HEK293T (cell line): ENCODE results near the gene CDKN3.
"Not testable (repeated sequence)": the region's sequence is repeated elsewhere in the genome, so short reads cannot be mapped to it uniquely, and the experiment has no call there.

Source experiments
- CTCF ChIA-PET: fragments of 350-600 bp; formaldehyde crosslinking; extraction: SDS; loops from one replicate; lab custom pipeline; 2021; ENCODE audit warnings: antibody characterized with exemption, inconsistent platforms; lab: Yijun Ruan, JAX
- POLR2A ChIA-PET: fragments of 350-600 bp; formaldehyde crosslinking; extraction: SDS; loops from one replicate; lab custom pipeline; 2020; ENCODE audit warnings: antibody characterized with exemption, inconsistent platforms; lab: Yijun Ruan, JAX
- DNase-seq: peaks from one replicate; pipeline ENCODE4 v3.0.0; 2012; ENCODE audit warnings: mixed read lengths; ENCODE audit errors: extremely low spot score
- ARNT ChIP-seq: fragments of 450-650 bp; IDR thresholded peaks from 2 replicates; pipeline ENCODE4 v1.6.1; 2017; ENCODE audit warnings: mild to moderate bottlenecking
- BHLHE40 ChIP-seq: fragments of 450-650 bp; IDR thresholded peaks from 2 replicates; pipeline ENCODE4 v1.6.1; 2016; ENCODE audit warnings: mild to moderate bottlenecking, moderate library complexity, borderline replicate concordance
- CTBP1 ChIP-seq: fragments of 450-650 bp; IDR thresholded peaks from 2 replicates; pipeline ENCODE4 v1.6.1; 2016; ENCODE audit warnings: borderline replicate concordance
- ELF4 ChIP-seq: fragments of 450-650 bp; IDR thresholded peaks from 2 replicates; pipeline ENCODE4 v1.6.1; 2017; ENCODE audit warnings: antibody characterized with exemption
- FOXA1 ChIP-seq: fragments of 450-650 bp; IDR thresholded peaks from 2 replicates; pipeline ENCODE4 v1.6.1; 2016; ENCODE audit warnings: mild to moderate bottlenecking
- FOXK2 ChIP-seq: fragments of 450-650 bp; IDR thresholded peaks from 2 replicates; pipeline ENCODE4 v1.6.1; 2016; ENCODE audit warnings: mild to moderate bottlenecking
- FOXM1 ChIP-seq: fragments of 450-650 bp; IDR thresholded peaks from 2 replicates; pipeline ENCODE4 v1.6.1; 2017; ENCODE audit warnings: mild to moderate bottlenecking, borderline replicate concordance
- HDGF ChIP-seq: fragments of 450-650 bp; IDR thresholded peaks from 2 replicates; pipeline ENCODE4 v1.6.1; 2017; ENCODE audit warnings: antibody characterized with exemption, borderline replicate concordance
- L3MBTL2 ChIP-seq: fragments of 450-650 bp; conservative IDR thresholded peaks from 2 replicates; pipeline ENCODE4 v1.6.1; 2016; ENCODE audit warnings: mild to moderate bottlenecking
- LEF1 ChIP-seq: fragments of 450-650 bp; IDR thresholded peaks from 2 replicates; pipeline ENCODE4 v1.6.1; 2017; ENCODE audit warnings: mild to moderate bottlenecking, borderline replicate concordance
- NFRKB ChIP-seq: fragments of 450-650 bp; IDR thresholded peaks from 2 replicates; pipeline ENCODE4 v1.6.1; 2016; ENCODE audit warnings: mild to moderate bottlenecking, moderate library complexity
- SP1 ChIP-seq: fragments of 450-650 bp; IDR thresholded peaks from 2 replicates; pipeline ENCODE4 v1.6.1; 2017
- SUZ12 ChIP-seq: fragments of 450-650 bp; IDR thresholded peaks from 2 replicates; pipeline ENCODE4 v1.6.1; 2016; ENCODE audit warnings: mild to moderate bottlenecking
- TARDBP ChIP-seq: fragments of 450-650 bp; IDR thresholded peaks from 2 replicates; pipeline ENCODE4 v1.6.1; 2016
- ZNF384 ChIP-seq: fragments of 450-650 bp; IDR thresholded peaks from 2 replicates; pipeline ENCODE4 v1.6.1; 2016
- TF ChIP-seq, protein P1 (sequence below): fragments of 450-650 bp; IDR thresholded peaks from 2 replicates; pipeline ENCODE4 v1.6.1; 2016

The CDKN3 gene

DNA sequence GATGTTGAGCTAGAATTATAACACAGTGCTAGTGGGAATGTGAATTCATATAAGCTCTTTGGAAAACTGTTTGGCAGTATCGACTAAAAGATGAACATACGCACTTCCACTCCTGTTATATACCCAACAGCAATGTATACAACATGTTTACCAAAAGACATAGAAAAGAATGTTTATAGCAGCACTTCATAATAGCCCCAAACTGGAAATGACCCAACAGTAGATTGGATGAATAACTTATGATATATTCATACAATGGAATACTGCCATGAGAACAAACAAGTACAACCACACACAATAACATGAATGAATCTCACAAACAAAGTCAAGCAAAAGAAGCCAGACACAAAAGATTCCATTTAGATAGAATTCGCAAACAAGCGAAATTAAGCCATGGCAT, 28.5 kb upstream of the CDKN3 start:
- TF ChIP-seq ELF4 (no peak), ZNF384 (no peak), NFRKB (no peak), FOXK2 (no peak), ARNT (no peak)
- TF ChIP-seq, protein P1, sequence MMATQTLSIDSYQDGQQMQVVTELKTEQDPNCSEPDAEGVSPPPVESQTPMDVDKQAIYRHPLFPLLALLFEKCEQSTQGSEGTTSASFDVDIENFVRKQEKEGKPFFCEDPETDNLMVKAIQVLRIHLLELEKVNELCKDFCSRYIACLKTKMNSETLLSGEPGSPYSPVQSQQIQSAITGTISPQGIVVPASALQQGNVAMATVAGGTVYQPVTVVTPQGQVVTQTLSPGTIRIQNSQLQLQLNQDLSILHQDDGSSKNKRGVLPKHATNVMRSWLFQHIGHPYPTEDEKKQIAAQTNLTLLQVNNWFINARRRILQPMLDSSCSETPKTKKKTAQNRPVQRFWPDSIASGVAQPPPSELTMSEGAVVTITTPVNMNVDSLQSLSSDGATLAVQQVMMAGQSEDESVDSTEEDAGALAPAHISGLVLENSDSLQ, result no peak
- POLR2A ChIA-PET, result interaction anchor here (1.3 to 2.3 kb wide), 5 partner anchors 27 to 70 kb away, joined by 3 to 10 read pairs (median 5); no protein-coding TSS in a partner anchor

DNA sequence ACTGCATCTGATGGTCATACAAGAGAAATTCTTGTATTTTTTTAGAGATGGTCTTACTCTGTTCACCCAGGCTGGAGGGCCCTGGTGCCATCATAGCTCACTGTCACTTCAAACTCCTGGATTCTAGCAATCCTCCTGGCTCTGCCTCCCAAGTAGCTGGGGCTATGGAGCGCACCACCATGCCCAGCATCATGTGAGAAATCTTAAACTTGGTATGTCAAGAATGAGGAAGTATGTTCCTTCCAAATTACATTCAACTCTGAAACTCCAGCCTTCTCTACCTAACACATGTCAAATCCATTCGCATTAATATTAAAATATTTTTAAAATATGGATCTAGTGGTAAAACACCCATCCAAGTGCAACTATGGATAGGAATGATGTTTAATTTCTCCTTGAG, 27.5 kb upstream of the CDKN3 start:
- POLR2A ChIA-PET, result interaction anchor here (1.3 kb wide), 1 partner anchor 26 kb away, joined by 3 read pairs; no protein-coding TSS in a partner anchor
- no peak for DNase-seq
- CTCF ChIA-PET, result no interaction called here
- TF ChIP-seq, protein P1, result no peak
- TF ChIP-seq ZNF384, result no peak
- TF ChIP-seq TARDBP, result no peak
- no peak for TF ChIP-seq FOXA1
- no peak for TF ChIP-seq HDGF
- no peak for TF ChIP-seq SP1
- no peak for TF ChIP-seq BHLHE40
- TF ChIP-seq SUZ12, result no peak
- TF ChIP-seq ARNT, result no peak
- TF ChIP-seq ELF4, result no peak
- no peak for TF ChIP-seq CTBP1
- TF ChIP-seq LEF1, result no peak
- no peak for TF ChIP-seq NFRKB
- TF ChIP-seq L3MBTL2, result no peak

More for the DNA sequence above, 28.5 kb upstream of the CDKN3 start:
- DNase-seq, result no peak
- CTCF ChIA-PET, result interaction anchor here (0.7 to 2.2 kb wide), 2 partner anchors 9 to 405 kb away, joined by 3 to 6 read pairs; no protein-coding TSS in a partner anchor

DNA sequence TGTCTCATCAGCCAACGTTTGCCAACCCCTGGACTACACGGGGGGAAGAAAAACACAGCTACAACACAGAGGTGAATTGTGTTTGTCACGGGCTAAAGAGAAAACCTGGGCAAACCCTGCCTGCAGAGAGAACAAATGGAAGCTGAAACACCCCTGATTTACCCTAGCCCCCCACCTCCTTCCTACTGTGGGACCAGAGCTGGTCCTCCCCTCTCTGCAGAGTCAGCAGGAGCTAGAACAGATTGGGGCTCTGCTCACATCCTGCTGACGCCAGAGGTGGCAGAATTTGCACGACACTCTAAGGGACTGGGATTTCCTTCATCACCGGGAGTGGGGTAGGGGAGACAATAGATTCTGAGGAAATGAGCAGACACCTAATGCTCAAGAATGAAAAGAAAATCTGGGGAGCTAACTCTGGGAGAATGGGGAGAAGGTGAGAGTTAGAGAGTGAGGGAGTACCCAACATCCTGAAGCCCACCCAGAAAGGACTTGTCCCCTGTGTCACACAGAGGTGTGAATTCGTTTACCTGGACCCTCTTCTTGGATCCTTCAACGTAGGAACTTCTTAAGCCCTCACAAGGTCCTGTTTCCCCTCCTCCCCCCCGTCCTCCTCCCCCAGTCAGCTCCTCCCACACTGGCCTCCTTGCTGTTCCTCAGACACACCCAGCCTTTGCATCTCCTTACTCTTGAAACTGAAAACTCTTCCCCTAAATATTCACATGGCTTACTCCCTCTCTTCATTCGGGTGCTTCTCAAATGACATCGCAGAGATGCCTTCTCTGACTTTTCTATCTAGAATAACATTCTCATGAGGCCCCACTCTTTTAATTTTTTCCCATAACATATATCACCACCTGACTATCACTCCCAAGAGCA, 26.2 kb upstream of the CDKN3 start:
- ChIA-PET CTCF (interaction anchor here (0.6 to 1.2 kb wide), 3 partner anchors 32 to 1442 kb away, joined by 3 read pairs; no protein-coding TSS in a partner anchor), POLR2A (interaction anchor here (0.8 kb wide), 1 partner anchor 26 kb away, joined by 4 read pairs; the partner anchor contains the start of gene CDKN3)
- TF ChIP-seq SP1, result no peak
- TF ChIP-seq HDGF, result no peak
- DNase-seq, result no peak

DNA sequence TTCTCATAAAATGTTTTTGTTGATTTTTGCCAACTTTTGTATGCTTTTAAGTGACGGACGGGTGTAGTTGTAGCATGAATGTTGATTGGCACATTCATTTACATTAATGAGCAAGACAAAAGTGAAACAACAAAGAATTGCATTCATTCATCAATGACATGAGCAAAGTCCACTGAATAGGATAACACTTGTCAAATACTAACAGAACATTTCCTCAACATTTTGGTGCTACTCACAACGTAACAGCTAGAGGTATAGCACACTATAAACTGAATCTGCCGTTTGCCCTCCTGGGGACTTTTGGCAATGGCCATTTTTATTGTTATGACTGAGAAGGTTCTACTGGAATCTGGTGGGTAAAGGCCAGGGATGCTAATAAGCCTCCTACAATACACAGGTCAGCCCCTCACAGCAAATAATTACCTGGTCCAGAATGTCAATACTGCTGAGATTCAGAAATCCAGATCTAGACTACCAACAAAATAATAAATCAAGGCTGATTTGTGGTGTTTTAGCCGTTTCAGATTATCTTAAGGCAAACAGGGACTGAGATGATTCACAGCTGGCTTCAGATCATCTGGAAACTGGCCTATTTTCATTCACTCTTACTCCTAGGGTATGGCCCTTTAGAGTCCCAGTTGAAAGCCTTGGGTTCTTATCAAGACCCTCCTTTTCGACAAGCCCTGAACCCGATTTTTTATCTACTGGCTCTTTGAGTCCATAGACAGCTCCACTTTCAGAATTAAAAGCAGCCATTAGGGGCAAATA, 22.5 kb upstream of the CDKN3 start:
- TF ChIP-seq, protein P1, result 0 out of 2 replicates have a peak, but pooled peaks have one; percentile 10
- TF ChIP-seq ARNT (no peak), LEF1 (no peak), FOXK2 (no peak), ELF4 (no peak), SUZ12 (no peak), TARDBP (no peak), FOXA1 (no peak)
- DNase-seq, result no peak
- ChIA-PET POLR2A (interaction anchor here (1.0 to 3.1 kb wide), 2 partner anchors 7 to 23 kb away, joined by 6 to 9 read pairs; partner anchors contain the start of gene CDKN3), CTCF (no interaction called here)

DNA sequence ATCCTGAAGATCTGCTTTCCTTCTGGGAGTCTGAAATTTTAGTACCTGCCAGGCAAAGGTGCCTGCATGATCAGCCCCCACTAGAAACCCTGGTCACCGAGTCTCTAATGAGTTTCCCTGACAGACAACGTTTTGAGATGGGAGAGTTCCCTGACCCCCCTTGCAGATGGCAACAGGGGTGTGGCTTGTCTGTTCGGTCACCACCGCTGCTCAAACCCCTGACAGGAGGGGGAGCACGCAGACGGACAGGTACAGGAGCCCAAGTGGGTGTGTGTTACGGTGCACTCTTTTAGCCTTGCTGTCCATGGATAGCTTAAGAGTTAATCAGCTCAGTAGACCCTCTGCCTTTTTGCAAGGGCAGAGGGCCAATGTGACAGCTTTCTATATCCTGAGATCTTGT, 19.3 kb upstream of the CDKN3 start:
- TF ChIP-seq HDGF, result no peak
- TF ChIP-seq, protein P1, result no peak
- TF ChIP-seq BHLHE40, result no peak
- no peak for TF ChIP-seq ARNT
- no peak for TF ChIP-seq ZNF384
- TF ChIP-seq SUZ12, result no peak
- no peak for TF ChIP-seq LEF1
- no peak for TF ChIP-seq FOXA1
- no peak for TF ChIP-seq FOXM1
- TF ChIP-seq SP1, result no peak
- TF ChIP-seq ELF4, result no peak
- TF ChIP-seq CTBP1, result no peak
- TF ChIP-seq TARDBP, result no peak
- TF ChIP-seq FOXK2, result no peak
- no peak for TF ChIP-seq NFRKB
- no peak for TF ChIP-seq L3MBTL2
- ChIA-PET POLR2A (interaction anchor here (0.8 to 3.1 kb wide), 3 partner anchors 10 to 19 kb away, joined by 3 to 9 read pairs (median 3); partner anchors contain the start of gene CDKN3), CTCF (interaction anchor here (0.6 kb wide), 1 partner anchor 28 kb away, joined by 3 read pairs; no protein-coding TSS in a partner anchor)
- no peak for DNase-seq

DNA sequence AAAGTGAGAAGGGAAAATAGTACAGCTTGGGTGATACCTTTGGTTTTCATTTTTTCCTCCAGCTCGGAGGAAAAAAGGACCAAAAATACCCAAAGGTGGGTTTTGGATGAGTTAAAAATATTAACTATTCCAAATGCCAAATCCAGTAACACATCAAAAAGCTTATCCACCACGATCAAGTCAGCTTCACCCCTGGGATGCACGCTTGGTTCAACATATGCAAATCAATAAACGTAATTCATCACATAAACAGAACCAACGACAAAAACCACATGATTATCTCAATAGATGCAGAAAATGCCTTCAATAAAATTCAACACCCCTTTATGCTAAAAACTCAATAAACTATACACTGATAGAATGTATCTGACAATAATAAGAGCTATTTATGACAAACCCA, 17.9 kb upstream of the CDKN3 start:
- POLR2A ChIA-PET, DNase-seq, CTCF ChIA-PET: not testable (repeated sequence)

DNA sequence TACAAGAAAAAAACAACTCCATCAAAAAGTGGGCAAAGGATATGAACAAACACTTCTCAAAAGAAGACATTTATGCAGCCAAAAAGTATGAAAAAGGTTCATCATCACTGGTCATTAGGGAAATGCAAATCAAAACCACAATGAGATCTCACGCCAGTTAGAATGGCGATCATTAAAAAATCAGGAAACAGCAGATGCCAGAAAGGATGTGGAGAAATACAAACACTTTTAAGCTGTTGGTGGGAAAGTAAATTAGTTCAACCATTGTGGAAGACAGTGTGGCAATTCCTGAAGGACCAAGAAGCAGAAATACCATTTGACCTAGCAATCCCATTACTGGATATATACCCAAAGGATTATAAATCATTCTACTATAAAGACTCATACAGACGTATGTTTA, 16.2 kb upstream of the CDKN3 start:
- POLR2A ChIA-PET, CTCF ChIA-PET, DNase-seq: not testable (repeated sequence)
